Breast epithelium (tissue), 4 donors: ENCODE measurements around the gene CELA3B. TPM values are rescaled to one million over a fixed set of nuclear protein-coding genes. Genes with fewer than 3 reads are reported as not detected.
A peak's percentile ranks its signal among the peaks of the same experiment; 100 is the strongest.

Source experiments
- DNase-seq, 2 donors: peaks; one replicate each; pipeline ENCODE4 v3.0.0-alpha.2; 2019; ENCODE audit warnings: low spot score in 2 of 2
- H3K27ac ChIP-seq, 2 donors: fragments of 200-600 bp; sonication (generic) in 1 of 2; one replicate each; pipeline ENCODE4 v1.5.1; 2016 to 2019; ENCODE audit warnings: mild to moderate bottlenecking in 1 of 2
- H3K27me3 ChIP-seq, 2 donors: fragments of 200-600 bp; sonication (generic) in 1 of 2; one replicate each; pipeline versions ENCODE4 v1.5.1 to v1.6.0; 2017 to 2019; ENCODE audit warnings: control low read depth in 1 of 2, mild to moderate bottlenecking in 1 of 2
- H3K36me3 ChIP-seq: fragments of 200-600 bp; one replicate; pipeline ENCODE4 v1.5.1; 2019
- H3K4me1 ChIP-seq, 2 donors: fragments of 200-600 bp; sonication (generic); one replicate each; pipeline ENCODE4 v1.5.1; 2016 to 2019; ENCODE audit warnings: control low read depth in 1 of 2
- H3K4me3 ChIP-seq, 3 donors: fragments of 200-600 bp; sonication (generic); 1 replicate in 2 of 3; 2 replicates in 1 of 3; pipeline ENCODE4 v1.5.1; 2016 to 2019; ENCODE audit warnings: mild to moderate bottlenecking in 3 of 3, moderate library complexity in 2 of 3
- H3K9me3 ChIP-seq, 2 donors: fragments of 200-600 bp; sonication (generic) in 1 of 2; one replicate each; pipeline ENCODE4 v1.5.1; 2016 to 2019; ENCODE audit warnings: control low read depth in 1 of 2
- CTCF ChIP-seq, 3 donors: fragments of 450-650 bp; IDR thresholded peaks; one replicate each; pipeline ENCODE4 v1.5.1; 2016 to 2017; ENCODE audit warnings: antibody characterized with exemption in 3 of 3, mild to moderate bottlenecking in 3 of 3, moderate library complexity in 3 of 3
- POLR2A ChIP-seq: fragments of 450-650 bp; IDR thresholded peaks from one replicate; pipeline ENCODE4 v1.6.1; 2016; ENCODE audit warnings: antibody characterized with exemption, mild to moderate bottlenecking, moderate library complexity
- POLR2AphosphoS5 ChIP-seq, 3 donors: sonication (generic); formaldehyde crosslinking; IDR thresholded peaks; one replicate each; pipeline ENCODE4 v1.6.1; 2017; ENCODE audit warnings: antibody characterized with exemption in 3 of 3
- intact Hi-C: fragments of 100-400 bp; cut with DNase I; formaldehyde crosslinking; loops from one replicate; pipeline ENCODE4 v1.15.1; 2023; ENCODE audit warnings: low total_unique reads
- total RNA-seq, 3 donors: library from RNA; depleted of rRNA; stranded (reverse); fragments of >200 nt; gene quantifications; one replicate each; pipeline ENCODE4 v1.1.0, GENCODE V29; 2016

The CELA3B gene
- total RNA-seq, 3 donors from 2014 or later = not detected

- H3K27ac ChIP-seq = peak overlapping the region; percentile 88 to 92
- H3K9me3 ChIP-seq = no peaks in the 10 kb centered on the region
- H3K4me1 ChIP-seq = peaks cover 23 to 35% of the 10 kb centered on the region in 2 donors
- intact Hi-C loops = no loop called here
- no peak for TF ChIP-seq CTCF (IDR thresholded peaks at IDR 0.05)
- TF ChIP-seq POLR2AphosphoS5 (IDR thresholded peaks at IDR 0.05) = peak in 2 of 3 donors; percentile 58 to 84
- no peaks in the 10 kb centered on the region for H3K27me3 ChIP-seq
- peak in 1 of 2 donors; percentile 45 for DNase-seq
- no peaks in the 10 kb centered on the region for H3K36me3 ChIP-seq
- H3K4me3 ChIP-seq = peak overlapping the region in 1 of 3 donors; percentile 47
These were observed 44.7 kb upstream of the CELA3B start for GRCh38 chr1:21932127-21932526.

GRCh38 chr1:21933397-21934248, 43.2 kb upstream of the CELA3B start:
- intact Hi-C loops = no loop called here
- peak overlapping the region; percentile 88 to 93 for H3K27ac ChIP-seq
- peak overlapping the region; percentile 72 to 91 (median 86) for H3K4me3 ChIP-seq
- peak in 1 of 2 donors; percentile 84 for DNase-seq
- peaks cover 27 to 32% of the 10 kb centered on the region in 2 donors for H3K4me1 ChIP-seq
- no peaks in the 10 kb centered on the region for H3K27me3 ChIP-seq
- TF ChIP-seq POLR2AphosphoS5 (IDR thresholded peaks at IDR 0.05) (peak in 1 of 3 donors; percentile 23), CTCF (IDR thresholded peaks at IDR 0.05) (no peak)
- H3K36me3 ChIP-seq = no peaks in the 10 kb centered on the region
- H3K9me3 ChIP-seq = no peaks in the 10 kb centered on the region

- TF ChIP-seq CTCF (IDR thresholded peaks at IDR 0.05) (no peak), POLR2A (no peak), POLR2AphosphoS5 (IDR thresholded peaks at IDR 0.05) (no peak)
- H3K36me3 ChIP-seq = no peaks in the 10 kb centered on the region
- H3K9me3 ChIP-seq = no peaks in the 10 kb centered on the region
- no peaks in the 10 kb centered on the region for H3K27me3 ChIP-seq
- intact Hi-C loops = no loop called here
- peaks cover 35 to 40% of the 10 kb centered on the region in 2 donors for H3K4me1 ChIP-seq
- no peak for DNase-seq
- peak overlapping the region; percentile 88 to 94 for H3K27ac ChIP-seq
- peak overlapping the region; percentile 72 to 91 (median 86) for H3K4me3 ChIP-seq
These were observed 41.4 kb upstream of the CELA3B start for GRCh38 chr1:21935393-21935804.

- no peak for DNase-seq
- TF ChIP-seq CTCF (IDR thresholded peaks at IDR 0.05) (no peak), POLR2A (no peak), POLR2AphosphoS5 (IDR thresholded peaks at IDR 0.05) (no peak)
- no peaks in the 10 kb centered on the region for H3K36me3 ChIP-seq
- peak overlapping the region; percentile 88 to 94 for H3K27ac ChIP-seq
- H3K4me3 ChIP-seq = peak overlapping the region; percentile 72 to 91 (median 86)
- no peaks in the 10 kb centered on the region for H3K9me3 ChIP-seq
- H3K4me1 ChIP-seq = peaks cover 35 to 40% of the 10 kb centered on the region in 2 donors
- intact Hi-C loops = no loop called here
- no peaks in the 10 kb centered on the region for H3K27me3 ChIP-seq
These were observed 40.9 kb upstream of the CELA3B start for GRCh38 chr1:21935891-21936365.

- H3K27ac ChIP-seq = peak overlapping the region; percentile 88 to 94
- no peaks in the 10 kb centered on the region for H3K27me3 ChIP-seq
- DNase-seq = no peak
- peaks cover 34 to 37% of the 10 kb centered on the region in 2 donors for H3K4me1 ChIP-seq
- intact Hi-C loops = no loop called here
- H3K36me3 ChIP-seq = no peaks in the 10 kb centered on the region
- no peaks in the 10 kb centered on the region for H3K9me3 ChIP-seq
- no peak for TF ChIP-seq POLR2A
- TF ChIP-seq CTCF (IDR thresholded peaks at IDR 0.05) = no peak
- TF ChIP-seq POLR2AphosphoS5 (IDR thresholded peaks at IDR 0.05) = no peak
- peak overlapping the region; percentile 72 to 91 (median 86) for H3K4me3 ChIP-seq
These were observed 40.3 kb upstream of the CELA3B start for GRCh38 chr1:21936366-21937031.
